GM21381 (cell line): ENCODE results near the gene GNAT2.

Experiments
- ATAC-seq: cut with Tn5 transposase; IDR thresholded peaks from one replicate; pipeline ENCODE4 v1.9.1; 2021; ENCODE audit warnings: mild to moderate bottlenecking, moderate library complexity; ENCODE audit not compliant: unreplicated experiment

GNAT2 gene

DNA sequence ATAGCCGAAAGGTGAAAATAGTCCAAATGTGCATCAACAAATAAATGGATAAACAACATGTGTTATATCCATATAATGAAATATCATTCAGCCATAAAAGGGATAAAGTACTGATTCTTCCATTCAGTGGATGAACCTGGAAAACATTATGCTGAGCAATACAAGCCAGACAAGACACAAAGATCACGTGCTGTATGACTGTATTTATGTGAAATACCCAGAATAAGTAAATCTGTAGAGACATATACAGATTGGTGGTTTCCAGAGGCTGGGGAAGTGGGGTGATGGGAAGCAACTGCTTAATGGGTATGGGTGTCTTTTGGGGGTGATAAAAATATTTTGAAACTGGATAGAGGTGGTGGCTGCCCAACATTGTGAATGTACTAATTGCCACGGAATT, 23.2 kb upstream of the GNAT2 start:
- ATAC-seq, result no peak

DNA sequence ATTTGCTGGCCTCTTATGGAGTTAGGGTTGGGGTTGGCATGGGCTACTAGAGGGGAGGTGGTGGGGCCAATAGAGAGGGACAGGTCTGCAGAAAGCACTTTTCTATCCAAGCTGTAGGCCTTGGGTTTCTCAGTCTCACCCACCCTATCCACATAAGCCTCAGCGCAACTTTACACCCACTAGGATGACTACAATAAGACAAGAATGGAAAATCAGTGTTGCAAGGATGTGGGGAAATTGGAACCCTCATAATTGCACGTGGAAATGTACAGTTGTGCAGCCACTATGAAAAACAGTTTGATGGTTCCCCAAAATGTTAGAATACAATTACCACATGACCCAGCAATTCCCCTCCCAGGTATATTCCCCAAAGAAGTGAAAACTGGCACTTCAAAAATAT, 22.4 kb upstream of the GNAT2 start:
- no peak for ATAC-seq

DNA sequence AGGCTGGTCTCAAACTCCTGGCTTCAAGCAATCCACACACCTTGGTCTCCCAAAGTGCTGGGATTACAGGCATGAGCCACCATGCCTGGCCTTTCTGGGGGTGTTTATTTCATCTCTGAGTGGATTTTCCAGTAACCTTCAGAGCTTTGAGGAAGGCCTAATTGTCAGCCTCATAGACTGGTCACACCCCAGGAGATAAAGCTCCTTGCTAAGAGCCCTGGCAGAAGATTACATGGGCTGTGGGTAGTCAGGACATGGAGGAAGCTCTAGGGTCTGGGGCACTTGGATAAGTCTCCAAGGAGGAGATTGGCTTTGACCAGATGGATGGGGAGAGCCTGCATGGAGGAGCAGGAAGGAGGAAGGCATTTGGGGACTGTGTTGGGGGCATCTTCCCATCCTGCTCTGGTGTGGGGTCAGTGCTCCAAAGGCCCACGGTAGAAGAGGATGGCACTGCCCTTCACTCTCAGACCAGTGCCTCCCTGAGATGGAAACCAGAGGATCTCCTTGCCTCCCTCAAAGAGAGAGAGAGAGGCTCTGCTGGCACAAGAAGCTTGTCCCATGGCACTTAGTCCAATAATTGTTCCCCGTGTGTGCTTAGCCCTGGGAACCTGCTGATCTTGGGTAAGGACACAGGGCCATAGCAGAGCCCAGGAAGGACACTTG, 21.8 kb upstream of the GNAT2 start:
- ATAC-seq, result no peak

DNA sequence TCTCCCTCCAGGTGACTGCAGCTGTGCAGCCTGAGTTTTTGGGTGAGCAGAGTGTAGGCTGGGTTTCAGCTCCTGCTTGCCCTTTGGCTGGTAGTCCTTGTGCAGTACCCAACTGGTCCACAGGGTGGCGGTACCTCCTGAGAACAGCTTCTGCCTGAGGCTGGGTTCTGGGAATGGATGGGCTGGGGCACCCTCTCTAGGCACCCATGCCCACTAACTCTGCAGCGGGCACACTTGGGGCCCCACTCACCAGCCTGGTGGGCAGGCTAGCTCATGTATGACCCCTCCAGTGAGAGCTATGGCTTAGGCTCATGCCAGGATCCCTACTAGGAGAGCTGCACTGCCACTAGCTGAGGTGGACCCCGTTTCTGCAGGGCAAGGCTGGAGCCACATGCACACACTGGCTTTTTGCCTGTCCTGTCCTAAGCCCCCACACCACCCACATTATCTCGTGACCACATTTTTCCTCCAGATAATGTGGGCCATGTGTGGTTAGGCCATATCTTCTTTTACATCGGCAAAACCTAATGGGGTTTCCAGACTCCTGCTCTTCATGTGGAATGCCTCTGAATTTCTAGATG, 21.0 kb upstream of the GNAT2 start:
- no peak for ATAC-seq

DNA sequence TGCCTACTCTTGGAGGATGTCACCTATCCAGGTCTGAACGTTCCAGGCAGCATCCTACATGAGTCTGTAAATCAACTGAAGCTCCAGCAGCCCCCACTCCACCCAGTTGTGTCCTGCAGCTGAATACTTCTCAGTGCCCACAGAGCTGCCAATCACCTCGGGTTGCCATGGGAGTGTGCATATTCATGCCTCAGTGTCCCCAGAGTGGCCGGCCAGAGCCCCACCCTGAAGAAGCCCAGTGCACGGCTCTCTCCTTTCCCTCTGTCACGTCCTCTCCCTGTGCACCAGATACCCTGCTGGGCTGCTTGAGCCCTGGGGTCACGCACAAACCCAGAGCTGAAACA, 20.4 kb upstream of the GNAT2 start:
- ATAC-seq, result no peak

DNA sequence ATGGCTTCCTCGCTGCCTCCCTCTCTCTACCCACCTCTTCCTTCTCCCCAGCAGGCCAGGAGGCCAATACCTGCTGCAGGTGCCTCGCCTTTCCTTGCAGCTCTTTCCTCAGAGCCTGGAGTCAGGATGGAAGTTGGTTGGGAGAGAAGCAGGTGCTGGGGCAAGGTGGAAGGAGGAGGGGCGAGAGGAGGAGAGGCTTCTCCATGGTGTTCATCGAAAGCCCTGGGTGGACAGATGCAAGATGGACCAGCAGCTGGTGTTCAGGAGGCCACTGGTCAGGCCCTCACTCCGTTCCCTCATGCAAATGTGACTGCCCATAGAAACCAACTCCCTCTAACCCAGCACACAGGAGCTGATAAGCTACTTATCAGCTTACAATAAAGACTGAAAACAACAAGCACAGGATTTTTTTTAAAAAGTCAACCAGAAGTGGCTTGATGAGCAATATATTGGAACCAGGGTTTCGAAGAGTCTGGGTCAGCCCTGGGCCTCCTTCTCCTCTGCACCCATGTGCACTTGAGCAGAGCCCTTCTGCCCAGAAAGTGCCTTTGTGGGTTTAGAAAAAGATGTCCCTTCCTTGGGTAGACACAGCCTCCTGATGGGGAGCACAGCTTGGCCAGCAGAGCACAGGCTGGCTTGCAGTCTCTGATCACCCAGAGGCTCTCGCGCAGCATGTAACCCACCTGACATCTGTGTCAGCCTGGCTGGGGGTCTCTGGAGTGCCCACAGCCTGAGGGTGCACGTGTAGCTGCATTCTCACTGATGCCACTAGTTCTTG, 19.8 kb upstream of the GNAT2 start:
- ATAC-seq, result no peak

DNA sequence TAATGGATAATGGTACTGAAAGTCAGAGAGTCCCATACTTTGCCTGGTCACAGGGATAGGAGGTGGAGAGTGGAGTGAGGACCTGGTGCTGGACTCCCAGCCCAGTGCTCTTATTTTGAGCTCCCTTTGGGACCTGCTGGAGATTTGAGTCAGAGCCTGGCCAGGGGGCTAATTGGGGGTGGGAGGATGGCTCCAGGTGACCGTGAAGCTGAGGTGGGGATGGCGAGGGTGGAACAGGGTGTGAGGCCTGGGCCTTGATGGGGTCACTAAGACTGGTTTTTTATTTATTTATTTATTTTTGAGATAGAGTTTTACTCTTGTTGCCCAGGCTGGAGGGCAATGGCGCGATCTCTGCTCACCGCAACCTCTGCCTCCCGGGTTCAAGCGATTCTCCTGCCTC, 18.0 kb upstream of the GNAT2 start:
- ATAC-seq, result no peak

DNA sequence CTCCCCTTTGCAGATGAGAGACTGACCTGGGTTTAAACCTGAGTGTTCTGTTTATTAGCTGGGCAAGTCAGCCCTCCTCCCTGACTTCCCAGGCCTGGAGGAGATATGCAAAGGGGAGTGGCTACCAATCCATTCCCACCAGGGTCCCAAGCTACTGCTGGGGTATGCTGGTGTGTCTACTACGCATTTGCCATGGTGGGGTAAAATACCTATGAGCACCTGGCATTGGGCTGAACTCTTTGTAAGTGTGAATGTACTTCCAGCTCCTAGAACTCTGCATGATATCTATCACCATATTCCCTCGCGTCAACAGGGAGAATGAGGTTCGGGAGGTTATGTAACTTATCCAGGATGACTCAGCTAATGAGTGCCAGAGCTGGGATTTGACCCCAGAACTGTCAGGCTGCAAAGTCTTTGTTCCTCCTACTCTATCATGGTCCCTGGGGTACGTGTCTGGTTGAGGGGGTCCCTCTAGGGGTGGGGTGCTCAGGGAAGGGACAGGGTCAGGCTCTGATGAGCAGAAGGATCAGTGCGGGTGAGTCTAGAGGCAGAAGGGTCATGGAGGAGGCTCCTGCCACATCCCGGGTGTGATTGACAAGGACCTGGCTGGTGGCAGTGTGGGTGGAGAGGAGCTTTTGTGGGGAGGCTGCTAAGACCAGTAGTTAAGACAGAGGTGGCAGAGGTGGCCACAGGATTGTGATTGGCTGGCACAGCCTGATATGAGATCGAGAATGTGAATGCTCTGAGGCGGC, 17.0 kb upstream of the GNAT2 start:
- no peak for ATAC-seq

DNA sequence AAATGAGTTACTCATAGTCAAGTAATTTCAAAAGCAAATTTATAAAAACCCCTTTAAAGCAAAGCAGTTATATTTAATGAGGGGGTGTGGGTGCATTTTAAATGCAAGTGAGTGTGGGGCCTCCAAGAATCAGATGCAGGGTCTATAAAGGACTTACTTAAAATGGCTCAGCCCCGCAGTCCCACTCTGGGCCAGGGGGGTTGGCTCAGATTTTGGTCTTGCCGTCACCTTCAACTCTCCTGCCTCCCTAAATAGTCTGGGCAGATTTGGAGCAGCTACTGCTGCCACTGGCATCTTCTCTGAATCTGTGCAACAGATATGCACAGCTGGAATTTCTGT, 16.4 kb upstream of the GNAT2 start:
- no peak for ATAC-seq

DNA sequence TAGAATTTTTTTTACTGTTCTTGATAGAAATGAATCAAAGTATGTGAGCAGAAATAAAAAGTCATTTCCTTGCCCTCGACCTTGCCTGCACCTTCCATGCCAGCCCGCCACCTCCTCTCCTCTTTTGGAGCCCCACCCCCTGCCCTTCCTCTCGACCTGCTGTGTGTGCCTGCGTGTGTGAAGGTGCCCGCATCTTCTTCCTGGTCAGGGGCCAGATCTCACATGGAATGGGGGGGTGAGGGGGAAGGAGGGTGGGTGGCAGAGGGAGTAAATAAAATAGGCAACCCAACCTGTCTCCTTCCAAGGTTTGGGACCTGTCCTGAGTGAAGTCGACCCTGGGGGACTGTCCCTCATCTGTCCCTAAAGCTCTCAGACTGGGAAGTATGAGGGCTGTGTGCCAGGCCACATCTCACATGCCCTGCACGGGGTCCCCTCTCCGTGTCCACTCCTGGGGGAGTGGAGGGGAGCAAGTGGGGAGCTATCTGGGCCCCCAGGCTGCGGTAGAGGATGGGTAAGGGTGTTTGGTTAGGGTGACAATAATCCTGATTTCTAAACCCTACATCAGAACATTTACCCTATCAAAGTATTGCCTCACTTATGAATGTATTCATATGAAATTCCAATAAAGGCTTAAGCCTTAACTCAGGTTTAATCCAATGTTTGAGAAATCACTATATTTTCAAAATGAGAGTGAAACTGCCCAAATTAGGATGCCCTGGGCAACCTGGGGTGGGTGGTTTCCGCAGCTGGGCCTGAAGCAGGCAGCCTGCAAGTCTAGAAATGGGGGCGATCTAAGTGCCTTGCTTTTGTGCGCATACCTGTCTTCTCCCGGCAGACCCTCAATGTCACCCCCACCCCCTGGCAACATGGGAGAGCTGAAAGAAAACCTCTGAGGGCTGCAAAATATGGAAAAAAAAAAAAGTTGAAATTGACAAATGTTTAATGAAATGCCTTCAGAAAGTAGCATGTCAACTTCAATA, 15.6 kb upstream of the GNAT2 start:
- ATAC-seq, result no peak

DNA sequence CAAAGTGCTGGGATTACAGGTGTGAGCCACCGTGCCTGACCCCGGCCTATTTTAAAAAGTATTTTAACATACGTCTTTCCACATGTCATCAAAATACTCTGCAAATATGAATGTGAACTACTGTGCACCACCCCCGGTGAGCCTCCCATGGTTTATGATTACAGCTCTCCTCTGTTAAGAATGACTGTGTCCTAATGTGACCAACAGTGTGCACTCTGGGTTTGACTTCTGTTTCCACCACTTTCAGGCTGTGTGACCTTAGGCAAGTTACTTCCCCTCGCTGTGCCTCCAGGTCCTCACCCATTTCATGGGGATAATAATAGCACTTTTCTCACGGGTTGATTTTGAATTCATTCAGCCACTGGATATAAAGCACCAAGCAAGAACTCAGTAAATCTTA, 14.9 kb upstream of the GNAT2 start:
- no peak for ATAC-seq

DNA sequence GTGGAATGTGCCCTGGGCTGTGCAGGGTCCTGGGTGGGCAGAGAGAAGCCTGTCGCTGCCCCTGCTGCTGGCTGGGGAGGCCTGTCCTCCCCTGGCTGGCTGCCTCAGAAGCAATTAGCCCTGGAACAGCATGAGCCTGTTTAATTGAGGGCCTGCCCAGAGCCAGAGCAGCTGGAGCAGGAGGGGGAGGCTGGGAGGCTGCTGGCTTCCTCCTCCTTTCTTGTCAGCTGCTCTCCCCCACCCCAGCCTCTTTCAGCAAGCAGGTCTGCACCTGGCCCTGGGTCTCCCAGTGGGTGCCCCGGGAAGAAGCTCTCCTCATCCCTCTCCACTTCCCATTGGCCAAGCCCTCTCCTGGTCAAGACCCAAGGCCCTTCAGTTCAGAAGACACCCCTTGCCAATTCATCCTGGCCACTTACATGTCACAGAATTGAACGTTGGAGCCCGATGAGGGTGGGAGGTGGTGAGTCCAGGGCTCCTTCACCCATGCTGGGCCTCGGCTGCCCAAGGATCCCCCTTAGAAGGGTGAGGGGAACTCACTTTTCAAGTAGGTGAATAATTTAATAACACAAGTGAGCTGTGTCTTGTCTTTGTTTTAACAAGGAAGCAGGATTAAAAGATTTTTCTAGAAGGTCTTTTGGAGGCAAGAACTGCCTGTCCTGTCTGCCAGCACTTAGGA, 13.4 kb upstream of the GNAT2 start:
- no peak for ATAC-seq

DNA sequence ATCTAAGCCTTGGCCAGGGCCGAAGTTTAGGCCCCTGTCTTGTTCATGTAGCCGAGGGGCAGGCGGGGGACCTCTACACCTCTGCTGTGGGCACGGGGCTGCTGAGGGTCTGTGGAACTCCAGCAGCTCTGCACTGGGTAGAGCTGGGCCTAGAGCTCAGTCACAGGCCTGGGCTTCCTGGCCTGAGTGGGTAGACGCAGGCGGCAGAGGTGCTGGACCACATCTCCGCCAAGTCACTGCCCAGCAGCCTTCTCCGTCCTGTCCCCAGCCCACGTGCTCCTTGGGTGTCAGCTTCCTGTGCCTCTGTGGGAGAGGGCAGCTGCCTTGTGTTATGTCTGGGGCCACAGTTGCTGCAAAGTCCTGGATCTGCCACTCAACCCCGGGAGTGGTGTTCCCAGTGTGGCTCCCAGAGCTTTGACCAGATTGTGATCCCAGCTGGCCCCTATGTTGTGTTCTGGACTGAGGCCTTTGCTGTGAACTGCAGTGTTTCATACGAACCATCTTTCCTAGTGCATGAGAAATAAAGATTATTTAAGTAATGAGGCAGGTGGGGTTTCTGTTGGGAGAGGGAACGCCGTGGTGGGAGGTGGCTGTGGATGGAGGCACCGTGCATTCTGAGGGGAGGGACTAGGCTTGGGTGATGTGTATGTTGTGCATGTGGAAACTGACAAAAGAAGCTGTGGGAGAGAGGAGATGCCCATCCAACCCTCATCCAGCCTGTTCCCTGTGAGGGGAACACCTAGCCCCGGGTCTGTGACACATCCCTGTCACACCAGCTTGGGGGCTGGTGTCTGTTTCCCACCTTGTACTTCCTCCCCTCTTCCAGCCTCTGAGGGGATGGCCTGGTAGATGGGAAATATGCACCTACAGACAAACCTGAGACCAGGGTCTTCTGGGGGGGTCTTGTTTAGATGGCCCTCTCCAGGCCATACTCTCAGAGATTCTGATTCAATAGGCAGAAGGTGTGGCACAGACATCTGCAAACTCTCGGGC, 12.4 kb upstream of the GNAT2 start:
- no peak for ATAC-seq

DNA sequence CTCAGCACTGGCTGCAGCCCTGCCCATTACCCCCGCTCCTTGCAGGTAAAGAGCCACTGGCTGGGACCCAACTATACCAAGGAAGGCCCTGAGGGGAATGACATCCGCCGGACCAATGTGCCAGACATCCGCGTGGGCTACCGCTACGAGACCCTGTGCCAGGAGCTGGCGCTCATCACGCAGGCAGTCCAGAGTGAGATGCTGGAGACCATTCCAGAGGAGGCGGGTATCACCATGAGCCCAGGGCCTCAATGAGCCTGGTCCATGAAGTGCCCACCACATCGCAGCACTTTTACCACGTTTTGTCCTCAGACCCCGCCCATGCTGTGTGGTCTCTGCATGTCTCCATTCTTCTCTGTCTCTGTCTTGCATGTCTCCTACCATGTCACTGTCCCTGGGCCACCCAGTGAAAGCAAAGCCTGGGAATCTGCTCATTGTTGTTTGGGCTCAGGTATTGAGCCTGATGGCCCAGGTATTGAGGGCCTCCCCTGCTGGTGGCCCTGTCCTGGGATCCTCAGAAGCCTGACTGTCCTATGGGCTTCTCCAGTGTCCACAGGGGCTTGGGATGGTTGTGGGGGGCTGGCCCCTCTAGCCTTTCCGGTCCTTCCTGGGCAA, 11.6 kb upstream of the GNAT2 start:
- ATAC-seq, result no peak

DNA sequence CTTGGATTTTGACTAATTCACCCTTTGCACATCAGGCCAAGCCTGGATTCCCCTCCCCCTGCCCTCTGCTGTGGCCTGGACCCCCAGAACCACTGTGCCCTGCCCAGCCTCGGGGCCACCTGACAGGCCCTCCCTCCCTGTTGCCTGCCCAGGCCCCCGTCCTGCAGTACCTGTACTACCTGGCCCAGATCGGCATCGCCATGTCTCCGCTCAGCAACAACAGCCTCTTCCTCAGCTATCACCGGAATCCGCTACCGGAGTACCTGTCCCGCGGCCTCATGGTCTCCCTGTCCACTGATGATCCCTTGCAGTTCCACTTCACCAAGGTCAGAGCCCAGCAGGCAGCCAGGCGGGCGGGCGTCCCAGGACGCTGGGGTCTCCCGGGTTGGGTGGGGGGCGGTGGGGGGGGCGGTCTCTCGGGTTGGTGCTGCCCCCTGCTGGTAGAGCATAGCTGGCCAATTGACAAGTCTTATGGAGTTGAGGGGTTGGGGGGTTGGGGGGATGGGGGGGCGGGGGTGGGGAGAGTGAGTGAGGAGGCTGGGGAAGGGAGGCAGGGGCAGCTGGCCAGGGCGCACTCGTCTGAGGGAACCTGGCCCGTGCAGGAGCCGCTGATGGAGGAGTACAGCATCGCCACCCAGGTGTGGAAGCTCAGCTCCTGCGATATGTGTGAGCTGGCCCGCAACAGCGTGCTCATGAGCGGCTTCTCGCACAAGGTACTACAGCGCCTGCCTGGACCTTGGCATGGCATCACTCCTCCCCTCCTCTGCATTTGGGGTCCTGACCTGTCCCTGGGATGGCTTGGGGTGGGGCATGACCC, 10.9 kb upstream of the GNAT2 start:
- no peak for ATAC-seq

DNA sequence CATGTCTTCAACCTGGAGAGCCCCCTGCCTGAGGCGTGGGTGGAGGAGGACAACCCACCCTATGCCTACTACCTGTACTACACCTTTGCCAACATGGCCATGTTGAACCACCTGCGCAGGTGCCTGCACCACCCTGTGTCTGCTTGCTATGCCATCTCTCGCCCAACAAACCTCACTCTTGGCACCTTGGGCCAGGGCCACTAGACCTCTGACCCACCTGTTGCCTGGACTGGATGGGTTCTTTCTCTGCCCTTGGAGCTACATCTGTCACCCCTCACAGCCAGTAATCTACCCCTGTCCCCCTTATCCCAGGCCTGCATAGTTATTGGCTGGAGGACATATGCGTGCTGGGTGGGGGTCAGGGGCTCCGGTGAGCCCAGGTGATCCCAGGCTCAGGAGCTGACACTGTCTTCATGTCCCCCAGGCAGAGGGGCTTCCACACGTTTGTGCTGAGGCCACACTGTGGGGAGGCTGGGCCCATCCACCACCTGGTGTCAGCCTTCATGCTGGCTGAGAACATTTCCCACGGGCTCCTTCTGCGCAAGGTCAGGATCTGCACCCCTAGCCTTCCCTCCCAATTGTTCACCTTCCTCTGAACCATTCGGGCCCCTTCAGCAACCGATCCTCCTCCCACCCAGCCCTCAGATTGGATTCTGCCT, 10.1 kb upstream of the GNAT2 start:
- no peak for ATAC-seq
